ENCODE measurements around the gene PHOX2A. TPM values are rescaled to one million over a fixed set of nuclear protein-coding genes. Genes with fewer than 3 reads are reported as not detected.

PHOX2A gene
- total RNA-seq, 1 donor from 2014 or later = not detected

DNA sequence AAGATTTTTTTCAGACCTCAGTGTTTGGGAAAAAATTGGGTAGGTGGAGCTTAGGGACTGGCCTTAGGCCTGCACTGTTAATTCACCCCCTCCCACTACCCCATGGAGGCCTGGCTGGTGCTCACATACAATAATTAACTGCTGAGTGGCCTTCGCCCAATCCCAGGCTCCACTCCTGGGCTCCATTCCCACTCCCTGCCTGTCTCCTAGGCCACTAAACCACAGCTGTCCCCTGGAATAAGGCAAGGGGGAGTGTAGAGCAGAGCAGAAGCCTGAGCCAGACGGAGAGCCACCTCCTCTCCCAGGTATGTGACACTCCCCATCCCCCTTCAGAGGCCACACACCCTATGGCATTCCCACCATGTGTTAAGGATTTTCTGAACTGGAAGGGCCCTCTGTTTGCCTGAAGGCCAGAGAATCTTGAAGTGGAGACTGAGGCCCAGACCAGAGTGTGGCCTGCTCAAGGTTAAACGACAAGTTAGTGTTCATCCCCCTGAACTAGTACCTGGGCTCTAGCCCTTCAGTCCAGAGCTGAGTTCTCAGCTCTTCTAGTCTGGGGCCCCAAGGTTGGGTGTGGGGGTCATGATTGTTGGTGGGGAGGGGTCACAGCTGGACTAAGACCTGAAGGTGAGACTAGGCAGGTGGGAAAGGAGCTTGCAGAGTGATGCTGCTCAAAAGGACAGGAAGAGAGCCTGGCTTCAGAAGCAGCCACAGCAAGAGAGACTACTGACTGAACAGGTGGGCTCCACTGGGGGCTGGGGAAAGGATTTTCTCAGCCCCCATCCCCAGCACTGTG, 54.3 kb downstream of the PHOX2A start:
- DNase-seq (ENCODE audit: low spot score) = no peak

Other genes with a start within 250 kb of the PHOX2A start
- 13.1 TPM for gene IL18BP, start 245.3 kb downstream of the PHOX2A start, total RNA-seq
- 100 TPM for gene NUMA1, start 163.6 kb downstream of the PHOX2A start, total RNA-seq
- 7.0 TPM for gene LRRC51, start 163.3 kb downstream of the PHOX2A start, total RNA-seq
- gene LAMTOR1, start 140.9 kb downstream of the PHOX2A start, total RNA-seq = 117 TPM
- gene TOMT, start 138.3 kb downstream of the PHOX2A start, total RNA-seq = not detected
- 29.1 TPM for gene ANAPC15, start 131.5 kb downstream of the PHOX2A start, total RNA-seq
- 18.4 TPM for gene FOLR3, start 108.5 kb downstream of the PHOX2A start, total RNA-seq
- gene FOLR1, start 52.0 kb downstream of the PHOX2A start, total RNA-seq = 0.32 TPM
- gene FOLR2, start 27.4 kb downstream of the PHOX2A start, total RNA-seq = 77.3 TPM
- 107 TPM for gene INPPL1, start 19.4 kb downstream of the PHOX2A start, total RNA-seq
- gene CLPB, start 190.4 kb upstream of the PHOX2A start, total RNA-seq = 25.3 TPM

All from mesenteric fat pad (tissue), 1 donor.